ENCODE data around the gene CENPX.

- TF ChIP-seq CTCF (IDR thresholded peaks at IDR 0.05; ENCODE audit: low read depth, low read length, poor library complexity, severe bottlenecking) (no peak), EZH2phosphoT487 (IDR thresholded peaks at IDR 0.05; ENCODE audit: borderline replicate concordance, low read length) (no peak)
Observed at GRCh38 chr17:82060001-82060380, 37.3 kb upstream of the CENPX start.

Measured in DOHH2 (cell line).